Mucosa of gallbladder (tissue), 1 donor: Measurements from ENCODE around the gene KDM4B. TPM values are rescaled to one million over a fixed set of nuclear protein-coding genes. Genes with fewer than 3 reads are reported as not detected.
A peak's percentile ranks its signal among the peaks of the same experiment; 100 is the strongest.

ENCODE experiments used
- DNase-seq: peaks from one replicate; pipeline ENCODE4 v3.0.0-alpha.2; 2020; ENCODE audit warnings: low spot score
- total RNA-seq: library from RNA; stranded (reverse); gene quantifications from one replicate; pipeline ENCODE4 v1.2.1, GENCODE V29; 2021
- donor health status: DM: no; HTN: no; CAD: no.

KDM4B gene
- total RNA-seq, 1 donor from 2014 or later: 49.3 TPM

DNA sequence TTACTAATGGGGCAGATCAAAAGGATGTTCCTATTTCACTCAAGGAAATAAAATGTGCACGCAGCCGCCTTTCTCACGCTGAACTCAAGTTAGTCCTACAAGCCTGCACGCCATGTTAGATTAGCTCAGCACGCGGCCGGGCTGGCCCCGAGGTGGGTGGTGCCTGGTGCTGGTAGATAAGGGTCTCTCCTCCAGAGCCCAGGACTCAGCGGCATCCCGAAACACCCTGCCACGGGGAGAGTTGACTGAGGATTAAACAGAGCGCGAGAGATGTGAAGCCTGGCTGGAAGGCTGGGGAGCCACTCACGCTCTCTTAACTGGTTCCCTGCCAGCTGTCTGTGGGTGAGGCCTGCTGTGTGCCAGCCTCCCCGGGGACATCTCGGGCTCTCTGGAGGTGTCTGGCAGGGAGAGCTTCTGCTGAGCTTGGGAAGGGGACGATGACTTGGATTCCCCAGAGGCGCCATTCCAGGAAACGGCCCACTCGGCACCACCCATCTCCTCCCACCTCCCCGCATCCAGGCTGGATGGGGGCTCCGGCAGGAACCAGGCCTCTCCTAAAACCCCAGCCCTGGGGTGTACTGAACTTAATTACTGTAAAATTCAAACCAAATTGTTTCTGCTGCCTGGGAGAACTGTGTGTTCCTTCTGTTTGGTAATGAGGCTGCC, 122.2 kb downstream of the KDM4B start:
- DNase-seq: no peak

DNA sequence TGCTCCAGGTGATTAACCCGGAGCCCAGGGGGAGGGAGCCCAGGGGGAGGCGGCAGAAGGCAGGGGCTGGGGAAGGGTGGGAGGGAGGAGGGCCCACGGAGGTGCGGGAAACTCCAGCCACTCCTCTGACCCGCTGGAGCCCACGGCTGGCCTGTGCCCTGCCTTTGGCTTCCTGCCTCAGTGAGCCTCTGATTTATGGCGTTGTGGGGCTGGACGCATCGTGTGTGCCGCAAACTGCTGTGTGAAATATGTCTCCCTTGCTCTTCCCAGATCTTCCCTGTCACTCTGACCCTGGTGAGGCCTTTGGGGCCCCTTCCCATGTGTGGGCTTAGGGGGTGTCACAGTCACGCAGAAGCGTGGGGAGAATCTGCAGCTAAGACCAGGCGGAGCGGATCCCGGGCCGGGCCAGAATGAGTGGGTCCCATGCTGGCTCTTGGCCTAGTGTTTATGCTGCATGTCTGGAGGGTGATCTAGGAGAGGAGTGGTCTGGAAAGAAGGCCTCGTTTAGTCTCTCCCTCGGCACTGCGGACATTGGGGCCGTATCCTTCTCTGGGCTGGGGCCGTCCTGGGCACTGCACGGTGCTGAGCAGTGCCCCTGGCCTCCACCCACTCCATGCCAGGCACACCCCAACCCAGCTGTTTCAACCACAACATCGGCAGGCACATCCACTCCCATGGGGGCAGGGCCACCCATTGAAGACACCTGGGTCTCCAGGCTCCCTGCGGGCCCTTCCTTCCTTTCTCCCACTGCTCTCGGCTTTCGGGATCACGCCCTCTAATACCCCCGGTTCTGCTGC, 123.0 kb downstream of the KDM4B start:
- no peak for DNase-seq

DNA sequence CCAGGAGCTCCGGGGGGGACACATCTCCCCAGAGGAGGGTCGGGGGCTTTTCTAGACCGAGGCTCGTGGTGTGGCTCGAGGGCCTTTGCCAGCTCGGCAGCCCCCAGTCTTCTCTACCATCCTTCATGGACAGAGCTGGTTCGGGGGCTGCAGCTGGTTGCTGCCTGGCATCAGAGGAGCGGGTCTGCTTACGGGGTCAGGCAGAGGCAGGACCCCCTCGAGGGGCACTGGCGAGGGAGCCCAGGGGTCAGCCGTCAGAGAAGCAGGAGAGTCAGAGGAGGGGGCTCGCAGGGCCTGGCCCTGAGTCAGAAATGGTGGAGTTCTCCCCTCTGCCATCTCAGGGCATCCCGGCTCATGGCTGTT, 123.5 kb downstream of the KDM4B start:
- DNase-seq: no peak

DNA sequence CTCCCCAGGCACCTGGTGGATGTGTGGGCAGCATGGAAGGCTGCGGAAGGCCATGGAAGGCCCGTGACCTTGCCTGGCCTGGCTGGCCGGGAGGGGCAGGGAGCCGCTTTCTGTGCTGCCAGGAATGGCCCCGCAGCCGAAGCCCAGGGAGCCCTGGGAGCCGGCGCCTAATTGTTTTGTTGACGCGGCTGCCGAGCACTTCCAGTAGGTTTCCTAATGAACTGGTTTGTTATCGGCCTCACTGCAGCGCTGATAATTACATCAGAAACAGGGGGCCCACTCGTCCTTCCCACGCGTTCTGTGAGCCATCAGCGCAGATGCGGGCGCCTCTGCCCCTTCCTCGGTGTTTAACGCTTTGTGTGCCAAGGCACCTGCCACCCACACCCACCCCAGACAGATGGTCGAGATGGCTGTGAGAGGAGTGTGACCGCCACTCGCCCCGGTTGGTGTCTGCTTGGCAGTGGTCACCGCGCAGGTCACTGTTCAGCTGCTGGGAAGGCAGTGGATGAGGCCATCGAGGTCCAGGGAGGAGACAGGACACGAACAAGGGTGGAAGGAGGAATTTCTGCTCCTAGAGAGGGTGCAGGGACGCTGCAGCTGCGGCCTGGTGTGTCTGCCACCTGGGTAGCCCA, 124.5 kb downstream of the KDM4B start:
- no peak for DNase-seq

DNA sequence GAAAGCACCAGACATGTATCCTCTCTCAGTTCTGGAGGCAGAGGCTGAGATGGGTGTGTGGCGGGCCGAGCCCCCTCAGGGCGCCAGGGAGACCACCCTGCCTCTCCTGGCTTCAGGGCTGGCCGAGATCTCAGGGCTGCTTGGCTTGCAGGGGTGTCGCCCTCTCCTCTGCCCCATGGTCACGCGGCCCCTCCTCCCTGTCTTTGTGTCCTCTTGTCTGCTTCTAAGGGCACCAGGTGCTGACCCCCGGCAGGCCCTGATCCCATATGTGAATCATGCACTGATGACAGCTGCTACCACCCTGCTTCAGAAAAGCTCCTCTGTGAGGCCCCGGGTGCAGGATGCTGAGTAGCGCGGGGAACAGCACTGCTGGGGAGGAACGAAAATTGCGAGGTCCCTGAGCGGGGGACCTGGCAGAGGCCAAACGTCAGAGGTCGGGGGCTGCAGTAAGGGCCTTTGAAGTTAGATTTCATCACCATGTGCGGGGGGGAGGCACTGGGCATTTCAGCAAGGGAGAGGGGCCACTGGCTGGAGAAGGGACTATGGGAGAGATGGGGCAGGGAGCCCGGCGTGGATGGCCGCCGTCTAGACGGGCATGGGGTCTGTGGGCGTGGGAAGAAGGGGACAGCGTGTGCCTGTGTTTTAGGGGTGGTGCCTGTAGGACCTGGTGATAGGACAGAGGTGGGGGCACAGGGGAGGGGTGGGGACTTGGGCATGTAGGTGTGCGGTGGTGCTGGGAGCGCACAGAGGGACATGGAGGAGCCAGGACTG, 125.2 kb downstream of the KDM4B start:
- DNase-seq: no peak

DNA sequence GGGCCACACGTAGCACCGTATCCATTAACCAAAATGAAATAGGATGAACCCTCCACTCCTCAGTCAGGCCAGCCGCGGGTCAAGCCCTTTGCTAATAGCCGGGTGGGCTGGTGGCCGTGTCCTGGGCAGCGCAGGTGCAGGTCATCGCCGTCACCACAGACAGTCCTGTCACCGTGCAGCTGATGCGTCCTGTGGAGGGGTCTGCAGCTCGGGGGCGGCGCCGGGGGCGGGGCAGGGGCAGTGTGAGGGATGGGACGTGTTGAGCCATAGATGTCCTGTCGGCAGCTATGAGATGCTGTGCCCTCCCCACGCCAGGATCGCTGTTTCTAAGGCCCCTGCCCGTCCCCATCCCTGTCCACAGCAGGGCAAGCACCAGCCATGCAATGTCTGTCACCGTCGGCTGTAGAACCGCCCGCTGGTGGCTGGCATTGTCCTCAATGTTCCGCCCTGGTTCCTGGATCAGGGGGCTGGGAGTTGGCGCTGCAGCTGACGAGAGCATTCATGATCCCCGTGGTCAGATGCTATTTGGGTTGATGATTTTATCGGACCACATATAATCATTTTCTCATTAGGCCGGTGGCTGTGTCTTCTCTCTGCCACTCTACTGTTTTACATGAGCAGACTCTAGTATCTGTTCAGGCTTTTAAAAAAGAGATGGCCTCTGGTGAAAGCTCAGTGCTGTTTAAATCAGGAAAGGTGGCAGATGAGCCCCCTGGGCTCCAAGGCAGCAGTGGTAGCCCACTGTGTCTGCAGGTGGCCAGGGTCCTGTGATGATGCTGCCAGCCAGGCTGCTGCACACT, 126.1 kb downstream of the KDM4B start:
- no peak for DNase-seq

DNA sequence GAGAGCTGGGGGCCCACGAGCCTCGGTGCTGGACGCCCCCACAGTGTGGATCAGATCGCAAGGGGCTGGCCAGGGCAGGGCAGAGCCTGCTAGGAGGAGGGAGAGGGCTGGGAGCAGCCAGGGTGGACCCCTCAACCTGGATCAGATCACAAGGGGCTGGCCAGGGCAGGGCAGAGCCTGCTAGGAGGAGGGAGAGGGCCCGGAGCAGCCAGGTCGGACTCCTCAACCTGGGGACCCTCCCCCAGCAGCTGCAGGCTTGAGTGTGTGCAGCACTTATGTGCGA, 126.6 kb downstream of the KDM4B start:
- DNase-seq: no peak

DNA sequence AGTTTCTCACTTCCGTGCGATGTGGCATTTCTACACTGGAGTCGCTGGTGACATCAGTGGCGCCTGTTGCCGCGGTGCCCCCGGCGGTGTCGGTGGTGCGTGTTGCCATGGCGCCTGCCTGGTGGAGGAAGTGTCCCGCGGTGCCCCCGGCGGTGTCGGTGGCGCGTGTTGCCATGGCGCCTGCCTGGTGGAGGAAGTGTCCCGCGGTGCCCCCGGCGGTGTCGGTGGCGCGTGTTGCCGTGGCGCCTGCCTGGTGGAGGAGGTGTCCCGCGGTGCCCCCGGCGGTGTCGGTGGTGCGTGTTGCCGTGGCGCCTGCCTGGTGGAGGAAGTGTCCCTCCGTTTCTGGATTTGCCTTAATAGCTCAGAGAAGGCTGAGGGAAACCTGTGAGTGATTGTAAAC, 127.6 kb downstream of the KDM4B start:
- DNase-seq: no peak

DNA sequence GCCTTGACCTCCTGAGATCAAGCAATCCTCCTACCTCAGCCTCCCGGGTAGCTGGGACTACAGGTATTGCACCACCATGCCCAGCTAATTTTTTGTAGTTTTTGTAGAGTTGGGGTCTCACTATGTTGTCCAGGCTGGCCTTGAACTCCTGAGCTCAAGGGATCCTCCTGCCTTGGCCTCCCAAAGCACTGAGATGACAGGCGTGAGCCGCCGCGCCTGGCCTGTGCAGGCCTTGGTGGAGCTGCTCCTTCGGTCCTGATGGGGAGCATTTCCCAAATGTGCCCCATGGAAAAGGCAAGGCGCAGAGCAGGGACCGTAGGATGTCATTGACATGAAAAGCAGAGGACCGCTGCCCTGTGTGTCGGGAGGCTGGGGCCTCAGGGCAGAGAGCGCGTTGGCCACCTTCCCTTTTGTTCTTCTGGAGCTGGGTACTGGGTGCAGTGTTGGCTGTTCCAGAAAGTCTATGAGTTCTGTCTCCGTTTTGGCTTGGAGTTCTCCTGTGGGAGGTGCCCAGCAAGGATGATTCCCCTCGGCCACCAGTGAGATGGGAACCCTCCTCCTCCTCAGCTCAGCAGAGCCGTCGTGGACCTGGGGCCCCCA, 128.5 kb downstream of the KDM4B start:
- DNase-seq: no peak

DNA sequence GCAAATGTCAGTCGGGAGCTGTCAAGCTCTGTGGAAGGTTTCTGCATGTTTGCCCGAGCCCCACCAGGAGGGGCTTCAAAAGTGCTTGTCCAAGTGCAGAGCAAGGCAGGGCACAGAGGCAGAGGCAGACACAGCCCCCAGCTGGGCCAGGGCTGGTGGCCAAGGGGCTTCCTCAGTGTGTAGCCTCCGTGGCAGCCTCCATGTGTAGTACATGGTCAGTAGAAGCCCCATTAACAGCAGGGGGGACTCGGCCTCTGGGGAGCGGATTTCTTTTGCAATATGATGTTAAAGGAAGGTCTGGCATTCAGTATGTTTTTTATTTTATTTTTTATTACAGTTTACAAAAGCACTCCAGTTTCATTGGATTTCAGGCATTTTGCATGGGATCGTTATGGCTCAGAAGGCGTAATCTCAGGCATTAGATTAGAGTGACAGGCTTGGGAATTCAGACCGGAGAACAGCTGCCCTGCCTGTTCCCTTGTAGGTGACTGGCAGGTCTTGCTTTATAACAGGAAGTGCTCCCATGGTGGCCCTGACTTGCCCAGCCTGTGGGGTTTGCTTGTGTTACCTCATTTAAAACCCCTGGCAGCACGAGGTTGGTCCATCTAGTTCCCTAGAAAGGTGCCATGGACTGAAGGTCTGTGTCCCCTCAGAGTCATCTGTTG, 129.2 kb downstream of the KDM4B start:
- DNase-seq: no peak

DNA sequence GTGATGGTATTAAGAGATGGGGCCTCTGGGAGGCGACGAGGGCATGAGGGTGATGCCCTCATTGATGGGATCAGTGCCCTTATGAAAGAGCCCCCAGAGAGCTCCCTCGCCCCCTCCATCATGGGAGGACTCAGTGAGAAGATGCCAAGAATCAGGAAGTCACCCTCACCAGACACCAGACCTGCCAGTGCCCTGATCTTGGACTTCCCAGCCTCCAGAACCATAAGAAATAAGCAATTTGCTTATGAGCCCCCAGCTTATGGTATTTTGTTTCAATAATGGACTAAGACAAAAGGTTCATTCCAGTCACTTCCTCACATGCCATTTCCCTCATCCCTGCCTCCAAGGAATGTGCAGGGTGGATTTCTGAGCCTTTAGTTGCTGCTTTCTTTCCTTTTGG, 129.7 kb downstream of the KDM4B start:
- DNase-seq: no peak

DNA sequence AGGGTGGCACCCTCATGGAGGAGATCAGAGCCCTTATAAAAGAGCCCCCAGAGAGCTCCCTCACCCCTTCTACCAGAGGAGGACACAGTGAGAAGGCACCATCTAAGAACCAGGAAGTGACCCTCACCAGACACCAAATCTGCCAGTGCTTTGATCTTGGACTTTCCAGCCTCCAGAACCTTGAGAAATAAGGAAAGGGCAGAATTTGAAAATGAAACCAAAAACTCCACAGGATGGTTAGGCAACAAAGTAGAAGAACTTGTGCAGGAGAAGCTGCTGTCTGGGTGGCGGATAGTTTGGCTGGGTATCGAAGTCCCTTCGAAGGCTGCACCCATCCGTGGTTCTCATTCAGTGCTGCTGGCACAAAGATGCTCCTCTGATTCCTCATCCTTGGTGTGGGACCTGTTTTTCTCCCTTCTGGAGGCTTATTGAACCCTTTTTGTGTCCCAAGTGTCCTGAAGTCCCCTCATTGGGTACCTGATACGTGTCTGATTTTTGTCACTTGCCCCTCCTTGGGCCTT, 130.8 kb downstream of the KDM4B start:
- no peak for DNase-seq

DNA sequence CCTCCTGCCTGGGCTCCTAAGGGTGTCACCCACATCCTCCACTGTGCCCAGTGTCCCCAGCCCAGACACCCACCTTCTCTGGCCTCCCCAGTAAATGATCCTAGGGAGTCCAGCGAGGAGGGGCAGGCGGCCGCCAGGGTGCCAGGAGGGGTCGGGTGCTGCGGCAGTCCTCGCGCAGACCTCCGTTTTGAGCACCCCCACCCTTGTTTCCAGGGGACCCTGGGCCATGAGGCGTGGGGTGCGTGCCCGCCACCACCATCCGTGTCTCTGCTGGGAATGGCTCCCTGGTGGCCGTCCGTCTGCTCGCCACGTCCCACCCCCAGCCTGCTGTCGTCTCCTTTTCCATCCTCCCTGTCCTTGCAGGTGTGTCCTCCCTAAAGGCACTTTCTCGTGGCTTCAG, 133.0 kb downstream of the KDM4B start:
- no peak for DNase-seq

DNA sequence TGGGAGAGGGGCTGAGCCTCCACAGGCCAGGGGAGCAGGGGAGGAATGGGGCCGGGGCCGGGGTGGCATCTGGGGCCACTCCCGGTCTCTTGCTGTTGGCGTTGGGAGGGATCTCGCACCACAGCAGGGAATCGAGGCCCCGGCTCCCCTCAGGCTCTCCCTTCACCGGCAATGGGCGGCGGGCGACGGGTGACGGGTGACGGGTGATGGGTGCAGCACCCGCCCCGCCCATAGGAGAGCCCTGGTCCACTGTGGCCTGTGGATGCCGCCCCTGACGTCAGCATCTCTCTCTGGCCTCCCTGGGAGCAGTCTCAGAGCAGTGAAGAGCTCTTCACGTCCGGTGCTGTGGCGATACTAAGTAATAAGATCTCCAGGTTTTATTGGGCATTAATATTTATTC, 133.6 kb downstream of the KDM4B start:
- DNase-seq: no peak

DNA sequence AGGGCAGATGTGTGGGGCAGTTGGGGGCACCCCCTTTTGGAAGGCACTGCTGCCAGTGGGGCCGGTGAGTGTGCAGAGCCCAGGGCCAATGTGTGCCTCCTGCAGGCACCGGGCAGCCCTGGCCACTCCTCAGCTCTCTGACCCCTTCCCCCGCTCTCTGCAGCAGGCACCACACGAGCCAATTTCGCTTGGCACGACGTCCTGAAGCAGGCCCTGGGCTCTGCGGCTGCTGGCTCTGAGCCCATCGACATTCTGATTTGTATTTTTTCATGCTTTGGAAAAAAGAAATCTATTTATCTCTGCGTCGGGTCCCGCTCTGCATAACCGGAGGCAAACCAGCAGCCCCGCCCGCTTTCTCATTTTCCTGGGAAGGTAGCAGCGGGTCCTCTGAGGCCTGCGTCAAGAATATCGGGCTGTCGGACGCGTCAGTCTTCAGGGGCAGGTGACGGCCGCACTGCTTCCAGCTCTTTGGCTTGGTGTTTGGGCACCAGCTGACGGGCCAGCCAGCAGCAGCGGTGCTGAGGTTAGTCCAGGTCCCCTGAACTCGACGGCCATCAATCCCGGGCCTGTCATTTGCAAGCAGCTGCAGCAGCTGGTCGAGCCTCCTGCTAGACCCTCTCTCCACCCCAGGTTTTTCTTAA, 134.3 kb downstream of the KDM4B start:
- peak; percentile 20 for DNase-seq

DNA sequence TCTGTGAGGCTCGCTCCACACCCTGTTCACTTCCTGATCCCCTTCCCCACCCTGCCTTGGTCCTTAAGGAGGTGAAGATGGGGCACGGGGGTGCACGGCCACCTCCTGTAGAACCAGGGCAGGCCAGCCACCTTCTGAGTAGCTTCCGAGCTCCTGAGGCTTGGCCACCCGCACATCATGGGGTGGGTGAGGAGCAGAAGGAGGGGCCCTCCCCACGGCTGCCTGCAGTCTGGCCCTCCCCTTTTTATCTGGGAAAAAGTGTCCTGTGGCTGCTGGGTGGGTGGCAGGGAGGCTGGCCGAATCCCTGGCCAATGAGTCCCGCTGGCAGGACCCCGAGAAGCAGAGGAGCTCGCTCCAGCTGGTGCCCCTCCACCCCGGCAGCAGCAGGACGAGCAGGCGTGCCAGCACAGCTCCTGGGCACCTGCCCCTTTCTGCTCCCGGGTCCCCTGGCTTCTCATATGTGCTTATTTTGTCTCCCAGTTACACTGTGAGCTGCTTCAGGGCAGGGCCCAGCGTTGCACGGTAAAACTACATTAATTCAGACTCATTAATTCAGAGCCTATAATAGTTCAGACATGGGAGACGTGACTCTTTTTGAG, 135.0 kb downstream of the KDM4B start:
- no peak for DNase-seq

DNA sequence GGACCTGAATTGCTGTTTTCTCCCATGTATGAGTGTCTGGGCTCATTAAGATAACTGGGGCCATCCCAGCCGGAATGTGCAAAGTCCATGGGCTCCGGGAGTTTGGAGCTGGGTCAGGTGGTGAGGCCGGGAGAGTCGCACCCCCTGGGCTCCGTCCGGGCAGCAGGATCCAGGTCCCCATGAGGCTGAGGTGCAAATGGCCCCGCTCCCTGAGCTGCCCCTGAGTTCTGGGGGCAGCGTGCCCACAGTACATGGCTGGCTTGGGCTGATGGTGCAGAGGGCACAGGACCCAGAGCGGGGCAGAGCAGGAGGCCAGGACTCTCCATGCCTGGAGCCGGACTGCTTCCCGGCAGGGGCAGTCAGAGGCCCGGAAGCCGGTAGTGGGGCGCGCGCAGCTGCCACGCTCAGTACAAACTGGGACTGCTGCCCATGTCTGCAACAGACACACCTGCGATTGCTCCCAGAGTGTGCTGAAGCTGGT, 136.0 kb downstream of the KDM4B start:
- no peak for DNase-seq

DNA sequence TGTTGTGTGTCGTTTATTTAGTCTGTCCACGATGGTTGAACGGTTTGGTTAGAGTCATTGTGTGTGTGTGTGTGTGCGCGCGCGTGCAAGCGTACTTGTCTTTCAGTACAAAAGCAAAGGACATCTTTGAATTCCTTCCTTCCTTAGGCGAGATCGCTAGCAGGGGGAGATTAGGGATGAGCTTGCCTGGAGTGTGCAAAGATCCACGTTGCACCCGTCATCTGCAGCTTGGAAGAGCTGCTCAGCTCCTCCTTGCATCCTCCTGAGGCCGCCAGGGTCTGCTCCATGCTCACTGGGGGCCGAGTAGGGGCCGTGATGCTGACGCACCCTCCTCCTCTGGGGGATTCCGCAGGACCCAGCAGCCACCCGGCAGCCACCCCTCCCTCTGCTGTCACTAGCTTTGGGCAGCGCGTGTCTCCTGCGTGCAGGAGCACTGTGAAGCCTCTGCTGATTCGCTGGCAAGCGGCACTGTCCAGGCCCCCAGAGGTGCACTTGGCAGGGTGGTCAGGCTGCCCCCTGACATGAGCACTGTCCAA, 137.3 kb downstream of the KDM4B start:
- no peak for DNase-seq

DNA sequence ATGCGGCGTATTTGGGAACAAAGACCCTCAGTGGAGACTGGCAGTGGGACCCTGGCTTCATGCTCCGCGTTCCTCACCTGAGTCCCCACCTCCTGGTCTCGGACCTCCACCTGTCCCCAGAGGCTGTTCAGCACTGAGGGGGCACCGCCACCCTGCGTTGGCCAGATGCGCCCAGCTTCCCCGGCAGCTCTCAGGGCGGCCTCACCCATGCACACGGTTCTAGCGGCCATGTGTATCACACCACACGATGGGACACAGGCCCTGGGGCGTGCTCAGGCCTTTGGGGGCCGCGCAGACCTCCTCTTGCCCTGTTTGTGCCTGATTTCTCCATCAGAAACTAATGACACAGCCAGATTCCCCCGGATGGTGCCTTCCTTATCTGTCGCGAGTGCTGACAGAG, 138.1 kb downstream of the KDM4B start:
- no peak for DNase-seq
